ENCODE measurements around the gene RPF1. TPM values are rescaled to one million over a fixed set of nuclear protein-coding genes. Genes with fewer than 3 reads are reported as not detected.
"Not testable (repeated sequence)": the region's sequence is repeated elsewhere in the genome, so short reads cannot be mapped to it uniquely, and the experiment has no call there.

The RPF1 gene
- total RNA-seq, 1 donor from 2014 or later = 28.5 TPM

GRCh38 chr1:84488107-84488506 is 9.0 kb downstream of the RPF1 start:
- DNase-seq (ENCODE audit: low spot score in 2 of 2) (no peak), FAIRE-seq (no peak)

DNA sequence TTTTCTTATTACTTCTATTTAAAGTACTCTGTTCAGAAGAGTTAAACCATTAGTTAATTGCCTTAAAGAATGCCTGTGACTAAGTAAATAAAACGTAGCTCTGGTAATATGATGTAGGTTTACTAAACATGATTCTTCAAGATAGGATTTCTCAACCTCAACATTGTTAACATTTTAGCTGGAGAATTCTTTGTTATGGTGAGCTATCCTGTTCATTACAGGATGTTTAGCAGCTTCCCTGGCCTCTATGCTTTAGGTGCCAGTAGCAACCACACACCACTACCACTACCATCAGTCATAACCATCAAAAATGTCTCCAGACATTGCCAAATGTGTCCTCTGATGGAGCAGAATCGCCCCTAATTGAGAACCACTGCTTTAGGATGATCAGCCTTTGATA is 10.7 kb downstream of the RPF1 start:
- no peak for FAIRE-seq
- DNase-seq (ENCODE audit: low spot score in 2 of 2) = no peak

GRCh38 chr1:84492726-84493125 is 13.7 kb downstream of the RPF1 start:
- DNase-seq (ENCODE audit: low spot score in 2 of 2) (no peak), FAIRE-seq (no peak)

DNA sequence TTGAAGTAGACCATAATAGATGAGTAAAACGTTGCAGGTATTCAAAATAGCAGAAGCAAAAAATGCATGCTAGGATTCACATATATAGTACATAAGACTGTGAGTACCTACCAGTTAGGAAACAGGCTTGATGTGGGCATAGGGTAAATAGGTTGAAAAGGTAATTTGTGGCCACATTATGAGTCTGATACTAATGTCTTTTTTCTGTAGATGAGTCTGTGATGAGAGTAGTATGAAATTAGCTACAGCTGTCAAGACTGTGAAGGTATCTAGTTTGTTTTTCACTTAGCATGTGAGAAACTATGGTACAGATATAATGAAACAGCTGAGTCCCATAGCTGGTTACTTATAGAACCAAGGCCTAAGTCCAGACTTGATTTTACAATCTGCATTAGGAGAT is 14.7 kb downstream of the RPF1 start:
- DNase-seq (ENCODE audit: low spot score in 2 of 2) = no peak
- FAIRE-seq = no peak

DNA sequence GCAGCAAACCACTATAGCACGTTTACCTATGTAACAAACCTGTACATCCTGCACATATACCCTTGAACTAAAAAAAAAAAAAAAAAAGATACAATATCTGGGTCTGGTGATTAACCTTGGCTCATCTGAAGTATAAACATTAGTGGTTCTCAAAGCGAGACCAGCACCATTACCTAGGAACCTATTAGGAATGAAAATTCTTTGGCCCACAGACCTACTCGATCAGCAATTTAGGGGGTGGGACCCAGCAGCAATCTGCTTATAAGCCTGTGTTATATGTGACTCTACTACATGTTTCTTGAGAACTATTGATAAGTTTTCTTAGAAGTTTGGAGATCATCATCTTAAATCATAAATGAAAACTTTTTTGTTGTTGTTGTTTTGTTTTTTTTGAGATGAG is 17.4 kb downstream of the RPF1 start:
- DNase-seq (ENCODE audit: low spot score in 2 of 2) (no peak), FAIRE-seq (no peak)

DNA sequence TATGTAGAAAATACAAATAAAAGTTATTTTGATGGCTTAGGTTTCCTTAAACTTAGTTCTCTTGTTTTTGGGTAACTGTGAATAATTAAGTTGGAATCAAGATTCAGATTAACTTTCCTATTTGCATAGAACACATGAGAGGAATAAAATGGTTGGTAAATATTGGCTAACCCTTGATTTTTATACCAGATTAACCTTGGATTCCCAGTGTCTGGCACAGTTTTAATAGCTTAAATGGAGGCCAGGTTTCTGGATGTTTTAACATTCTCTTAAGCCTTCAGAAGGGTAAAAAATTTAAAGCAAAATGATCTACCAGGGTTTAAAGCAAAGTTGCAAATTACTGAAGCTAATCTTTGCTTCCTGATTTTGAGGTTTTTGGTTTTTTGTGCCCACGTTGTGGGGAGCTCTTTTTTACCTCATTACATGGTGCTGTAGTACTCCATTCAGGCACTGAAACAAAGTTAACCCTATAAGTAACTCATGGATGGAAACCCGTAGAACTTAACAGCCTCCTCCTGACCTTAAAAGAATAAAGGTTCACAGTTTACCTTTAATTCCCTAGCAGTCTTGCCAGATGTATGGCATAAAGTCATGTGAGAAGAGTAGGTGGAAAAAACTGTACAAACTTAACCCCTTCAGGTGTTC is 18.7 kb downstream of the RPF1 start:
- no peak for FAIRE-seq
- no peak for DNase-seq (ENCODE audit: low spot score in 2 of 2)

GRCh38 chr1:84502927-84503326 is 23.9 kb downstream of the RPF1 start:
- FAIRE-seq (no peak), DNase-seq (ENCODE audit: low spot score in 2 of 2) (no peak)

- DNase-seq (ENCODE audit: low spot score in 2 of 2) (no peak), FAIRE-seq (no peak)
Observed at GRCh38 chr1:84504580-84505492, 25.8 kb downstream of the RPF1 start.

- DNase-seq (ENCODE audit: low spot score in 2 of 2) = peak in 1 of 2 donors; percentile 62
Observed at GRCh38 chr1:84505493-84506001, 26.5 kb downstream of the RPF1 start.

DNA sequence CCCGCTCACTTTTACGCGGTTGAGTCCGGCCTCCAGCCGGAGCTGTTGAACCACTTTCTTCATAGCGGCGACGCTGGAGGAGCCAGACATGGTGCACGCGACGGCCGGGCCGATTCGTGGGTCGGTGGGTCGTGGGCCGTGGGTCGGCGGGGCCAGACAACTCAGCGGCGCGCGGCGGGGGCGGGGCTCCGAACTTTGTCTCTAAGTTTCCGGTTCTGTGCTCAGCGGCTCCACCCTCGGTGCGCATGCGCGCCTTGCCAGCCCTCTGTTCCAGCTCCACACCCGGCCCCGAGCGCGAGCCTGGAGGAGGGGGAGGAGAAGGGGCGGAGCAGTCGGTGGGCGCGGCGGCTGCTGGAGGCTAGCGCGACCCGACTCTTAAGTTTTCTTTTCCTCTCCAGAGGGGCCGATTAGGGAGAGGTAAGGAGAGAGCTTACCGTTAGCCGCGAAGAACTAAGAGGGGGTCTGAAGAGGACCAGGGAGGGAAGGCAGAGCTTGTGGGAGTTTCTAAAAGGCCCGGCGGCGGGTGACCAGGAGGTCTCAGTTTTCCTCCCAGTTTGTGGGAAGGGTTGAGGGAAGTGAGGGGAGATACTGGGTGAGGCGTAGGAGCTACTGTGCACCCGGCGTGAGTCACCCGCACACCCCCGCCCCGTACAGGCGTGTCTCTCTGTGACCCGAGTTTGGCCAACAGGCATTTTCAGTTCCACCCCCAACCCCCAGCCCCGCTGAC is 27.1 kb downstream of the RPF1 start, which contains the start of the genes GNG5 and SPATA1:
TSS of gene GNG5 (minus strand) at position 580 of the 727 bp plus-strand sequence. CDS start at position 90, 490 bp downstream.
TSS of gene SPATA1 (plus strand) at position 385 of the 727 bp plus-strand sequence. CDS start 9,974 bp downstream, outside the sequence.
- DNase-seq (ENCODE audit: low spot score in 2 of 2) (peak; percentile 89 to 92), FAIRE-seq (no peak)

More at GRCh38 chr1:84505493-84506001, 26.5 kb downstream of the RPF1 start:
- FAIRE-seq = no peak

GRCh38 chr1:84506729-84507453 is 27.8 kb downstream of the RPF1 start:
- DNase-seq (ENCODE audit: low spot score in 2 of 2) = no peak

DNA sequence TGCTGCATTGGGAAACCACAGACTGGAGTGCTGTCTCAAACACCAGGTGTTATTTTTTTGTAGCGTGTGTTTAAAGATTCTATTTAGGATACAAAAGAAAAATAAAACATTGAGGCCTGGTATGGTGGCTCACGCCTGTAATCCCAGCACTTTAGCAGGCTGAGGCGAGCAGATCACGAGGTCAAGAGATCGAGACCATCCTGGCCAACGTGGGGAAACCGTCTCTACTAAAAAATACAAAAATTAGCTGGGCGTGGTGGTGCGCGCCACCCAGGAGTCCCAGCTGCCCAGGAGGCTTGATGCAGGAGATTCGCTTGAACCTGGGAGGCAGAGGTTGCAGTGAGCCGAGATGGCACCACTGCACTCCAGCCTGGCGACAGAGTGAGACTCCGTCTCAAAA is 28.8 kb downstream of the RPF1 start:
- FAIRE-seq; DNase-seq (ENCODE audit: low spot score in 2 of 2): not testable (repeated sequence)

More at GRCh38 chr1:84506729-84507453, 27.8 kb downstream of the RPF1 start:
- no peak for FAIRE-seq

DNA sequence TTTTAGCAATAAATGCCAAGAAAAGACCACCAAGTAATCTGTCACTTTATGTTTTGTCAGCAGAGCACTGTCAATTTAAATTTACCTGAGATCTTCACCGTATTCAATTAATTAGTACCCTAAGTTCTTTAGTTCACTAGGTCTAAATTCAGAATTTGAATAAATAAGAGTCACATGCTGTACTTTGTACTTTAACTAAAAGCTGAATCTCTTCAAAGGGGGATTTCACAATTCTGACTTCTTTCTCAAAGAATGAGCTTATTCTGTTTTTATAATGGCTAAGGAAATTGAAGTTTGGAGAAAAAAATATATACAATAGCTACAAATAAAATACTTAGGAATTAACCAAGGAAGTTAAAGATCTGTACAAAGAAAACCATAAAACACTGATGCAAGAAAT is 29.4 kb downstream of the RPF1 start:
- no peak for FAIRE-seq
- DNase-seq (ENCODE audit: low spot score in 2 of 2) = no peak

DNA sequence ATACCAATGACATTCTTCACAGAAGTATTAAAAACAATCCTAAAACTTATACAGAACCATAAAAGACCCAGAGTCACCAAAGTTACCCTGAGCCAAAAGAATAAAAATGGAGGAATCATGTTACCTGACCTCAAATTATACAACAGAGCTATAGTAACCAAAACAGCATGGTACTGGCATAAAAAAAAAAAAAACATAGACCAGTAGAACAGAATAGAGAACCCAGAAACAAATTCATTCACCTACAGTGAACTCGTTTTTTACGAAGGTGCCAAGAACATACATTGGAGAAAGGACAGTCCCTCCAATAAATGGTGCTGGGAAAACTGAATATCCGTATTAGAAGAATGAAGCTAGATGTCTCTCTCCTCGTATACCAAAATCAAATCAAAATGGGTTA is 30.0 kb downstream of the RPF1 start:
- FAIRE-seq (no peak), DNase-seq (ENCODE audit: low spot score in 2 of 2) (no peak)

DNA sequence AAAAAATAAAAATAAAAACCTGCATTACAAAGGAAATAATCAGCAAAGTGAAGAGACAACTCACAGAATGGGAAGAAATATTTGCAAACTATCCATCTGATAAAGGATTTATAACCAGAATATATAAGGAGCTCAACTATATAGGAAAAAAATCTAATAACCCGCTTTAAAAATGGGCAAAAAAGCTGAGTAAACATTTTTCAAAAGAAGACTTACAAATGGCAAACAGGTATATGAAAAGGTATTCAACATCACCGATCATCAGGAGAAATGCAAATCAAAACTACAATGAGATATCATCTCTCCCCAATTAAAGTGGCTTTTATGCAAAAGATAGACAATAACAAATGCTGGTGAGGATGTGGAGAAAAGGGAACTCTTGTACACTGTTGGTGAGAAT is 31.1 kb downstream of the RPF1 start:
- DNase-seq (ENCODE audit: low spot score in 2 of 2) = no peak

GRCh38 chr1:84510668-84511067 is 31.6 kb downstream of the RPF1 start:
- FAIRE-seq (no peak), DNase-seq (ENCODE audit: low spot score in 2 of 2) (no peak)

More for the DNA sequence above, 31.1 kb downstream of the RPF1 start:
- FAIRE-seq = no peak

DNA sequence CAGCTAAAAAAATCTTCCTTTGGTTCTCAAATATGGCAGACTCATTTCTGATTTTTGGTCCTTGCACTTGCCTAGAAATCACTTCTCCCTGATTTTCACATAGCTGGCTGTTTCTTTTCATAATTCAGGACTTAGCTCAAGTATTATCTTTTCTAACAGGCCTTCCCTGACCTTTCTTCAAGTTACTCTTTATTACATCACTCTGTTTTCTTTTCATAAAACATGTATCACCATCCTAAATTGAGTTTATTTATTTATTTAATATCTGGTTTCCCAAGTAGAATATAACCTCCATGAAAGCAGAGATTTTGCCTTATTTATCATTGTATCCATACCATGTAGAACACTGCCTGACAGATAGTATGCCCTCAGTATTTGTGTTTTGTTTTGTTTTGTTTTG is 45.5 kb downstream of the RPF1 start:
- no peak for FAIRE-seq
- no peak for DNase-seq (ENCODE audit: low spot score in 2 of 2)

GRCh38 chr1:84525779-84526178 is 46.7 kb downstream of the RPF1 start:
- no peak for DNase-seq (ENCODE audit: low spot score in 2 of 2)
- FAIRE-seq = no peak

GRCh38 chr1:84538599-84538998 is 59.5 kb downstream of the RPF1 start:
- no peak for FAIRE-seq

GRCh38 chr1:84539972-84540371 is 60.9 kb downstream of the RPF1 start:
- FAIRE-seq (peak; percentile 17), DNase-seq (ENCODE audit: low spot score in 2 of 2) (no peak)

More at GRCh38 chr1:84538599-84538998, 59.5 kb downstream of the RPF1 start:
- DNase-seq (ENCODE audit: low spot score in 2 of 2) = no peak
